GM15510 (cell line): ENCODE results near the gene ERC1.

ENCODE experiments used
- POLR2A ChIP-seq: IDR thresholded peaks from 3 replicates; pipeline ENCODE4 v1.6.1; 2011; ENCODE audit warnings: borderline replicate concordance; ENCODE audit not compliant: insufficient read length; ENCODE audit errors: extremely low read depth

The ERC1 gene

DNA sequence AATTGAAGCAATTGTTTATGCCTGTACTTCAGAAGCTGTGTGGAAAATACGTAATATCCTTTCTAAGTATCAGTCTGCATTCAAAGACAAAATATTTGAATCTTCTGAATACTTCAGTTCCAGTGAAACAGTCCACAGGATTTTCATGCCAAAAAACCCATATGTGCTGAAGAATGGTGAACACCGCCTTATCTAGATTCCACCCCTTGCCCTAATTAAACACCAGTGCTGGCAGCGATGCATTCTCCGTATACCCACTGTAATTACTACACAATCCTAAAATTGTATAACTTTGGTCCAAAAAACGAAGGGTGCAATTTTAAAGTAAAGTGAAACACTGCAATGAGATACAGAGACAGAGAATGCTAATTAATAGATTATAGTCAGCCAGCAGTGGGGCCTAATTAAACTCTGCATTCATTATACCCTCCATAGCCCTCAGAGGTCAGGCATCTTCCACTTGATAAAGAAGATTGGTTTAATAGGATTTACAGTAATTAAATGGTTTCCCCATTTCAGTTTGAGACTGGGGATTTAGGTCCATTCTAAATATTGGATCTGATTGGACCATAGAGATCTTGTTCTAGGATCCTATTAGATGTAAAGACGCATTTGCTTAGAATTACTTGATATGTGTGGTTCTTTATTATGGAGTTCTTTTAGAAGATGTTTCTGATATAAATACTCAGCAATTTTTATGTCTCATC is 43.9 kb downstream of the ERC1 start:
- no peak for TF ChIP-seq POLR2A

DNA sequence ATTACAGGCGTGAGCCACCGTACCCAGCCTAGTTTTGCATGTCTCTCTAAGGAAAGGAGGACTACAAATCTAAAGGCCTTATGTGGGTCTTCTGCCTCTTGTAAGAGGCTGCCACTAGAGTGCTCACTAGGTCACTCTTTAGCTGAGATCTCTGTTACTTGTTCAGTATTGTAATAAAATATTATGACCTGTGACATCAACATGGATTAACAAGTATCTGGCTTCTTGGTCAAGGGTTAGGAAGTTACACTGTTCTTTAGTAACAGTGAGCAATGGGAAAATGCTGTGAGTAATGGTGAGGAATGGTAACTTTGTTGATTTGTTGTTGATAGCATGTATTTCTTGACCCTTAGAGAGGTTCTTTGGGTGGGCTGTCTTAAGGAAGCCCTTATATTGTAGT is 50.5 kb downstream of the ERC1 start:
- TF ChIP-seq POLR2A, result no peak

DNA sequence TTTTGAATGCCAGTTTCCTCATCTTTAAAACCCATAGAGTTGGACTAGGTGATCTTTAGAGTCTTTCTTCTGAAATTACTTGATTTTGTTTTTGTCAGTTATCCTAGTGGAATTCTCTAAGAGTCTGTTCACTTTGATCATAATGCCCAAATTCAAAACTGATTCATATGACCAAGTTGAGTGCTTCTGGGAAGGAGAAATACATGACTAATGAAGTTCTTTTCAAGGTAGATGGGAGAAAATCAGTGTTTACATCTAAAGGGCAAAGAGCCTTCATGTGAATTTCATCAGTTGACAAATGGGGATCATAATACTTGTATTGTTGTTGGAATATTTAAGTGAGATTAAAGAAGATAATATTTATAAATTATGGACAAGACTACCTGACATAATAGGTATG is 53.2 kb downstream of the ERC1 start:
- no peak for TF ChIP-seq POLR2A

- no peak for TF ChIP-seq POLR2A
These were observed 53.7 kb downstream of the ERC1 start for GRCh38 chr12:1044696-1045095.

- no peak for TF ChIP-seq POLR2A
These were observed 55.7 kb downstream of the ERC1 start for GRCh38 chr12:1046727-1047126.

DNA sequence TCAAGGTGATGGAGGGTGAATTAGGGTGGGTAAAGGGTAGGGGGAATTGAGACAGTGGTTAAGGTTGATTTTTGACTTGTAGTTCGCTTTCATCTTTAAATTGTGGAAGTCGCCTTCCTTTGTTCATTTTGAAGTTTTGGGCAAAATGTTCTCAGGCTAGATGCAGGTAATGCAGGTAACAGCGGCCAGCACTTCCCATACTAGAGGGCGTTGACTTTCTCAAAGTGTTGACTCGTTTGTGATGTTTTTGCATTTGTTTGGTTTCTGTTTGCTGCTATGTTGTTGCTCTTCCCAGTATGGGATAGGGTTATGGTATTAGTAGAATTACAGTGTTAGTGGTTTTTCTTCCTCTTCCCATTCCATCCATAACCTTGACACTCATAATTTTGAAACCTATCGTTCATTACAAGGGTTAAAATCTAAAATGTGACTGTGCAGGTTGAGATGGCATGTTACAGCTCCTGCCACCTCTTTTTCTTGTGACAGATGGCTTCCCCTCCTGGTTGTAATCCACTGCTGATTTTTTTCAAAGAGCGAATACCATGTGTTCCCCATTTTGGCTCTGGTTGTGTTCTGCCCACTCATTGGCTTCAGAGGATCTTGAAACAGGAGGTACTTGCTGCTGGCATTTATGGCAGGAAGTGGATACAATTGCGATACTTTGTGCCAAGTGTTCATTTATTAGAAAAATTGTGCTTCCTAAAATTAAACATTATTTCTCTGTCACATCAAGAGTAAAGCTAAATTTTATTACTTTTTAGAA is 57.1 kb downstream of the ERC1 start:
- TF ChIP-seq POLR2A, result no peak

GRCh38 chr12:1050059-1050707 is 59.2 kb downstream of the ERC1 start:
- no peak for TF ChIP-seq POLR2A

GRCh38 chr12:1053690-1054089 is 62.7 kb downstream of the ERC1 start:
- TF ChIP-seq POLR2A, result no peak

DNA sequence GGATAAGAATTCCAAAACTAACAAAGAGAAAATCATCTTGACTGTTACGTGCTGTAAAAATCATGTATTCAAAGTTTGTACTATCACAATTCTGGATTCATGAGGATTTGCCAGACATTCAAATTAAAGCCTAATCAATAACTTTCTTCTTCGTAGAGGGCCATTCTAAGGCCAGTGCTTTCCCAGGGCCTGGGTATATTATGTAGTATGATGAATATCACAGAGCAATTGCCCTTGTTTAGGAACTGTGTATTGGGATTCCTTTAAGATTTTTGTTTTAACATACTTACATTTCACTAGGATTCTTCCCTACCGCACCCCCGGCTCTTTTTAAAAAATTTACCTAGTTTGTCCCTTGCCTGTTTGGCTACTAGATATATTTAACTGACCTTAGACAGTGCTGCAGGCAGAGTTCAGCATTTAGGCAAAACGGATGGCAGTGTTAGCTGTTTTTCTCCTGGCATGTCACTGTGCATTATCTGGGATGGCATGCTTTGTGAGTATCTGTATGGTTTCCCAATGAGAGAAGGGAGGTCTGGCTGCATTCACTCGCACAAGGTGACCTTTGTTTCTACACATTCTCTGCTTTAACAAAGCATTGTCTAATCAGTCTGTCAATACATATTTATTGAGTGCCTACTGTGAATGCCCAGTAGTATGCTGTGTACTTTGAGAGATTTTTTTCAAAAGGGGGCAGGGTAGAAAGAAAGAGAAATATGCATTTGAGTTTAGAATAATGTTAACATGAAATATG is 63.3 kb downstream of the ERC1 start:
- no peak for TF ChIP-seq POLR2A

GRCh38 chr12:1056390-1056789 is 65.4 kb downstream of the ERC1 start:
- no peak for TF ChIP-seq POLR2A

- no peak for TF ChIP-seq POLR2A
These were observed 67.4 kb downstream of the ERC1 start for GRCh38 chr12:1058423-1058822.

GRCh38 chr12:1059162-1059561 is 68.1 kb downstream of the ERC1 start:
- TF ChIP-seq POLR2A, result no peak

- TF ChIP-seq POLR2A, result no peak
These were observed 72.8 kb downstream of the ERC1 start for GRCh38 chr12:1063852-1064251.

GRCh38 chr12:1064317-1064716 is 73.3 kb downstream of the ERC1 start:
- no peak for TF ChIP-seq POLR2A

DNA sequence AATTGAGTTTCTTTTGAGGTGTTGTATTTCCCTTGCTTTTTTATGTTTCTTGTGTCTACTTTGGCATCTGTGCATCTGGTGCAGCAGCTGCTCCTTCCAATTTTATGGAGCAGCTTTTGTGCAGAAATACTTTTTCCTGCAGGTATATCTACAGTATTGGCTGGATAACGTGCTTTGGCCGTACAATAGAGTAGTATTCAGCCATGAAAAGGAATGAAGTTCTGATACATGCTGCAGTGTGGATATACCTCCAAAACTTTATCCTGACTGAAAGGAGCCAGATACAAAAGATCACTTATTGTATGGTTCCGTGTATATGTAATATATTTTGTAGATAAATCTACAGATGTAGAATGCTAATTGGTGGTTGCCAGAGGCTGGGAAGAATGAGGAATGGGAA is 74.6 kb downstream of the ERC1 start:
- no peak for TF ChIP-seq POLR2A
